Kidney (tissue), 14 donors: Measurements from ENCODE around the gene FAM180B. TPM values are rescaled to one million over a fixed set of nuclear protein-coding genes. Genes with fewer than 3 reads are reported as not detected.

Experiments used
- DNase-seq, 5 donors: peaks; one replicate each; pipeline ENCODE4 v3.0.0-alpha.2; 2013 to 2020
- FAIRE-seq: peaks from 2 replicates; lab custom pipeline; 2012; peaks lifted over from hg19 to GRCh38; lab: Jason Lieb, UNC
- H3K27ac ChIP-seq, 2 donors: one replicate each; pipeline ENCODE4 v1.7.0; 2013; ENCODE audit warnings: low read depth in 2 of 2, low read length in 2 of 2, inconsistent platforms in 1 of 2
- H3K27me3 ChIP-seq: one replicate; pipeline ENCODE4 v1.7.1; 2013; ENCODE audit warnings: low read length, inconsistent platforms; ENCODE audit not compliant: control insufficient read depth, insufficient read depth
- H3K36me3 ChIP-seq, 3 donors: one replicate each; pipeline versions ENCODE4 v1.7.0 to v1.7.1; 2013; ENCODE audit warnings: low read length in 3 of 3, control low read depth in 1 of 3, inconsistent platforms in 1 of 3; ENCODE audit not compliant: insufficient read depth in 3 of 3, control insufficient read depth in 2 of 3
- H3K4me1 ChIP-seq, 3 donors: one replicate each; pipeline versions ENCODE4 v1.7.0 to v1.7.1; 2013; ENCODE audit warnings: low read length in 3 of 3, inconsistent platforms in 1 of 3, low read depth in 1 of 3; ENCODE audit not compliant: control insufficient read depth in 2 of 3, insufficient read depth in 2 of 3
- H3K4me3 ChIP-seq, 3 donors: one replicate each; pipeline versions ENCODE4 v1.7.0 to v1.8.1; 2013; ENCODE audit warnings: low read length in 3 of 3, control low read depth in 1 of 3, inconsistent platforms in 1 of 3
- H3K9ac ChIP-seq, 3 donors: one replicate each; pipeline versions ENCODE4 v1.7.0 to v1.7.1; 2013; ENCODE audit warnings: low read length in 3 of 3, control low read depth in 1 of 3, inconsistent platforms in 1 of 3
- H3K9me3 ChIP-seq, 3 donors: one replicate each; pipeline versions ENCODE4 v1.7.0 to v1.7.1; 2013; ENCODE audit warnings: low read length in 3 of 3, control low read depth in 1 of 3, inconsistent platforms in 1 of 3; ENCODE audit not compliant: control insufficient read depth in 2 of 3, insufficient read depth in 1 of 3
- CTCF ChIP-seq: IDR thresholded peaks from 3 replicates; pipeline ENCODE4 v1.5.1; 2012; ENCODE audit warnings: mild to moderate bottlenecking, moderate library complexity, borderline replicate concordance; ENCODE audit not compliant: insufficient read depth; ENCODE audit errors: extremely low read depth
- intact Hi-C: fragments of 100-400 bp; cut with DNase I; formaldehyde crosslinking; loops from one replicate; pipeline ENCODE4 v1.11.1; 2022
- polyA plus RNA-seq: library from polyadenylated mRNA; stranded (reverse); fragments of 350-450 nt; fragmentation: Illumina TruSeq; extraction: RNeasy Lipid Tissue Mini Kit (QIAGEN cat#74804); gene quantifications from one replicate; pipeline ENCODE4 v1.2.3, GENCODE V29; 2014; ENCODE audit warnings: low read depth, low replicate concordance; ENCODE audit not compliant: insufficient read depth
- total RNA-seq: library from RNA; stranded (reverse); fragmentation: NEBNext Ultra II Directional; extraction: Animal tissue kit (Norgen Biotek cat#: 25700); gene quantifications from one replicate; pipeline ENCODE4 v1.2.1, GENCODE V29; 2021
- donor health status: control.
- donor health status: control.
- donor health status: control.
- donor health status: control.
- donor health status: control.
- donor health status: DM: yes; HTN: yes; CAD: no.
- donor health status: Normal renal cell carcinoma (clear cell type).

FAM180B gene
- total and polyA plus RNA-seq, 2 donors from 2014 or later = not detected

GRCh38 chr11:47565340-47566148 lies 20.9 kb upstream of the FAM180B start, which contains the start of gene PTPMT1:
PTPMT1 (plus strand) TSS chr11:47565599; CDS start chr11:47565623, 24 bp downstream.
- no peaks in the 10 kb centered on the region for H3K27me3 ChIP-seq
- peak within 1 kb of the TSS; percentile 65 to 87 (median 72) for H3K4me3 ChIP-seq
- H3K9me3 ChIP-seq = no peaks in the 10 kb centered on the region
- FAIRE-seq (no peak), DNase-seq (peak; percentile 82 to 94 (median 89))
- peaks cover 0 to 6% (median 0%) of the 10 kb centered on the region in 3 donors for H3K36me3 ChIP-seq
- H3K27ac ChIP-seq = peak within 1 kb of the TSS; percentile 13 to 51
- intact Hi-C loops = no loop called here
- H3K4me1 ChIP-seq = peaks cover 0 to 8% (median 6%) of the 10 kb centered on the region in 3 donors
- no peak for TF ChIP-seq CTCF
- peak within 1 kb of the TSS; percentile 47 to 91 (median 82) for H3K9ac ChIP-seq

- Histone ChIP-seq H3K9ac (peak overlapping the region; percentile 47 to 91 (median 57)), H3K27ac (no peak overlapping the region), H3K36me3 (peaks cover 0 to 8% (median 3%) of the 10 kb centered on the region in 3 donors), H3K4me1 (peaks cover 0 to 8% (median 6%) of the 10 kb centered on the region in 3 donors), H3K4me3 (peak overlapping the region; percentile 65 to 87 (median 72)), H3K27me3 (no peaks in the 10 kb centered on the region), H3K9me3 (no peaks in the 10 kb centered on the region)
- DNase-seq (peak in 1 of 5 donors; percentile 57), FAIRE-seq (no peak)
- intact Hi-C loops = no loop called here
- no peak for TF ChIP-seq CTCF
Measured at GRCh38 chr11:47566149-47566698, 20.3 kb upstream of the FAM180B start.

- DNase-seq = no peak
- intact Hi-C loops = no loop called here
- Histone ChIP-seq H3K9ac (no peak overlapping the region), H3K27me3 (no peaks in the 10 kb centered on the region), H3K9me3 (no peaks in the 10 kb centered on the region), H3K4me3 (no peak overlapping the region), H3K27ac (no peak overlapping the region), H3K4me1 (peaks cover 0 to 8% (median 6%) of the 10 kb centered on the region in 3 donors), H3K36me3 (peaks cover 2 to 27% (median 26%) of the 10 kb centered on the region in 3 donors)
- no peak for TF ChIP-seq CTCF
- no peak for FAIRE-seq
Measured at GRCh38 chr11:47569646-47570045, 16.8 kb upstream of the FAM180B start.
